Stimulated activated CD4-positive, alpha-beta T cell treated with anti-CD3 and anti-CD28 coated beads, Interleukin-2, amount 100 ng/mL, for 4 hours (primary cell): Measurements from ENCODE around the gene EIF1.
"Not testable (repeated sequence)": the region's sequence is repeated elsewhere in the genome, so short reads cannot be mapped to it uniquely, and the experiment has no call there.

Experiments used
- DNase-seq: peaks from one replicate; pipeline ENCODE4 v3.0.0-alpha.2; 2020; ENCODE audit warnings: low read depth

EIF1 gene

GRCh38 chr17:41678907-41679739 lies 9.6 kb upstream of the EIF1 start:
- peak; percentile 50 for DNase-seq

GRCh38 chr17:41679740-41680425 lies 8.8 kb upstream of the EIF1 start:
- no peak for DNase-seq

DNA sequence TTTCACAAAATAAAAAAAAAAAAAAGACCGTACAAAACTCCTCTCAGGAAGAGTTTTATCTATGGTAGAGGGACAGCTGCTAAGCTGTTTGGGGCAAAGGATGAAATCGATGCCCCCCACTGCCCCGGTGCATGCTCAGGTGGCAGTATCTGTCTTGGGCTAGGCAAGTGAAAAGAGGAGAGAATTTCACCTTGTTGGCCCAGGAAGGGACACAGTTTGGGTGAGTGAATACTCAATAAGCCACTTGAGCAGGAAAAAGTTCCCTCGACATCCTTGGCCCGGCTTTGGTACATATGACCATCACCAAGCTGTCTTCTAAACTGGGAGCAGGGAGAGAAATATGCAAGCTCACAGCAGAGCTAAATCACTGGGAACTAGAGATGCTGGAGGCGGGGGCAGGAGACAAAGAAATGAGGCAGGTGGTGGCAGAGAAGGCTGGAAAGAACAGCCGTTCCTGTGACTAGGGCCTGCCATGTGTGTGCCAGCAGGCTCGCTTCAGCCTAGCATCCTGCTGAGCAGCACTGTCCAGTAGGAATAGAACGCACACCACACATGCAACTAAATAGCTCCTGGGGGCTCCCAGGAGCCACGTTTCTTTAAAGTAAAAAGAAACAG lies 8.2 kb upstream of the EIF1 start:
- DNase-seq, result no peak

DNA sequence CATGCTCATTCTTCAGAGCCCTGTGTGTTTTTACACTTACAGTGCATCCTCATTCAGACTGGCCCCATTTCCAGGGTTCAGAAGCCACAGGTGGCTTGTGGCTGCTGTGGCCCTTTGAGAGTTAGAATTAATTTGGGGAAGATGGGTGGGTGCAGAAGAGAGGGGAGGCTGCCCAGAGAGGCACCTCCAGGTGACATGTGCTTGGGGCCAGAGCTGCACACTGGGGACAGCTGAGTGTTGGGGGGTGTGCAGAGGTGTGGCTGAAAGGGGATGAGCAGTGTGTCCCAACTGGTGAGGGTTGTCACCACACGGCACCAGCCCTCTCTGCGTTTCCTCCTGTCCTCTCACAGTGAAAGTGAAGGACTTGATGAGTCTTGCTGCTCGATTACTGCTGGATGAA lies 6.9 kb upstream of the EIF1 start:
- no peak for DNase-seq

DNA sequence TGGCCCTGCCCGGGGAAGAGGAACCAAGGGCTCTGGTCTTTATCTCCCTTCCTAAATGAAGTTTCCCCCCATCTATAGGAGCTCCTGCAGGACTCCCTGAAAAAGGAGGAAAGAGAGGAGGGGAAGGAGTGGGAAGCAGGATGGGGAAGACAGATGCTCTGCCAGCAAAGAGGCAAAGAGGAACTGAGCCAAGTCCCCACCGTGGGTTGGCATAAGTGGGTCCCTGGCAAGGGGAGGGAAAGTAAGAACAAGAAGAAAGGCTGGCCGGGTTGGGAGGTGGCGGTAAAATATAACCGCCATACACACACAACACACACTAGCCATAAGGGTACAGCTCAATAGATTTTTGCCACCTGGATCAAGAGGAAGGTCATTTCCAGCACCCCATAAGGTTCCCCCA lies 6.1 kb upstream of the EIF1 start:
- DNase-seq, result no peak

GRCh38 chr17:41683441-41684007 lies 5.2 kb upstream of the EIF1 start:
- DNase-seq, result no peak

GRCh38 chr17:41684035-41684434 lies 4.7 kb upstream of the EIF1 start:
- no peak for DNase-seq

DNA sequence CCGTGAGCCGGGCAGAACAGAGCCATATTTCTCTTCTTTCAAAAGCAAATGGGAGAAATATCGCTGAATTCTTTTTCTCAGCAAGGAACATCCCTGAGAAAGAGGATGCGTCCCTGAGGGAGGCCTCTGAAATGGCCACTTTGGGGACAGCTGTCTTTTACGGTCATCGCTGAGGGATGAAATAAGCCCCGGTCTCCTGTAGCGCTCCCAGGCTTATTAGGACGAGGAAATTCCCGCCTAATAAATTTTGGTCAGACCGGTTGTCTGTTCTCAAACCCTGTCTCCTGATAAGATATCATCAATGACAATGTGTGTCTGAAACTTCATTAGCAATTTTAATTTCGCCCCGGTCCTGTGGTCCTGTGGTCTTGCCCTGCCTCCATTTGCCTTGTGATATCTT lies 2.9 kb upstream of the EIF1 start:
- DNase-seq, result not testable (repeated sequence)

GRCh38 chr17:41686281-41686680 lies 2.4 kb upstream of the EIF1 start:
- DNase-seq, result no peak

DNA sequence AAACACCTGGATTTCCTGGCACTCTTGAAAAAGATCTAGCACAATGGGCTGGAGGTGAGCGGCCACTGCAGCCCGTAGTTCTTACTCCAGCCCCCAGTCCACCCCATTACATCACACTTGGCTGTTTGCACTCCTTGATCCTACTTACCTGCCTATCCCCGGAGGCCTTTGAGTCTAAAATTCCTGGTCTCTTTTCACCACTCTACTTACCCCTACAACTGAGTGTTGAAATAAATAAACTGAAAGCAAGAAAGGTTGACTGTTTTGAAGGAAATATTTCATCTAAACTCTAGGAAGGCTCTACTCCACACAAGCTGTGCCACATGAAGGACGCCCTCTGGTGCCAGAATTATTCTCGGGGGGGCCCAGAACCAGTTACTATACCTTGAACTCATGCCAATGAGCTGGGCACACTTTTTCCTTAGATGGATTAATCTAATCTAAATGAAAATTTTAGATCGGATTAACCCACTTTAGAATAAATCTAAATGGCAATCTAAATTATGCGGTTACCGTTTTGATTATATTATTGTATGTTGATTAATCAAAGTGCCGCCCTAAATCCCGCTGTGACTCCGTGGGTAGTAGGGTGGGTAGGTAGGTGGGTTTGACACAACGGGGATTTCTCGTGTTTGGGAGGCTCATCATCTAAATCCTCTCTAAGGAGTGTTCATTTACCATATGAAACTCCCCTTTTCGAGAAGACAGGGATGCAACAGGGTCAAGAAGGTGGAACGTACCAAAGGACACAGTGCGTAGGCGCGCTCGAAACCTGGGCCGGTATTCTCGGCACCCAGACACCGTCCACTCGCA lies 651 bp upstream of the EIF1 start:
- peak; percentile 43 for DNase-seq

DNA sequence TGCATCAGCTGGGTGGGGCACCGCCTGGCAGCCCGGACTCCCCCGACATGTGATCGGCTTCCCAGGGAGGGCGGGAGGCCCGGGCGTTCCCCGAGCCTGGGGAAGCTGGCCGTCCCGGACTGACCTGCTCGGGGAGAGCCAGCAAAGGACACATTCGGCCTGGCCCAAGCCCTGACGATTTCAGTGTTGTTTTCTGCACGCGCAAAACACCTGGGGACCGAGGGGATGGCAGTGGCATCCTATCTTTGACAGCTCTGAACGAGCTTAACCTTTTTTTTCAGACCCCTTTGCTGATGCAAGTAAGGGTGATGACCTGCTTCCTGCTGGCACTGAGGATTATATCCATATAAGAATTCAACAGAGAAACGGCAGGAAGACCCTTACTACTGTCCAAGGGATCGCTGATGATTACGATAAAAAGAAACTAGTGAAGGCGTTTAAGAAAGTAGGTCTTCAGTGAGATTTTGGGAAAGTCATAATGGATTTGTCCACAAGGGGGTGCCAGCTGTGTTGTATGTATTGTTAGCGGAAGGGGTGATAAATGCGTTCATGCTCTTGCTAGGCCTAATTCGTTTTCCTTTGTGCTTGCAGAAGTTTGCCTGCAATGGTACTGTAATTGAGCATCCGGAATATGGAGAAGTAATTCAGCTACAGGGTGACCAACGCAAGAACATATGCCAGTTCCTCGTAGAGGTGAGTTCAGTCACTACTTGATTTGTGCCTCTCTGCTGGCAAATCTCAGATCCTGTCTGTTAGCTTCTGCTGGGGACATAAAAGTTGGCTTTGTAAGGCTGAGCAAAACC lies 1.0 kb downstream of the EIF1 start:
- peak; percentile 53 for DNase-seq

DNA sequence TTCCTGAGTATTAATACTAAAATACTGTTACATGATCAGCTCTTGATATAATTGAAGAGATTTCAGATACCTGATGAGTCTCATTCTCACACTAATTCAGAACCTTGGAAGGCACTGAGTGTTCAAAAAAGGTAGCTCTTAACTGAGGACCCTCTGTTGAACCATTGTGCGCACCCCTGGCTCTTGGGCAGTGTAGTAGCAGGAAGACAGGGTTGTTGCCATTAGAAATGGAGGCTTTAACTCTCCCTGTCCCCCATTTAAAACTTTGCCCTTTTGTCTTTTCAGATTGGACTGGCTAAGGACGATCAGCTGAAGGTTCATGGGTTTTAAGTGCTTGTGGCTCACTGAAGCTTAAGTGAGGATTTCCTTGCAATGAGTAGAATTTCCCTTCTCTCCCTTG lies 1.8 kb downstream of the EIF1 start:
- no peak for DNase-seq

DNA sequence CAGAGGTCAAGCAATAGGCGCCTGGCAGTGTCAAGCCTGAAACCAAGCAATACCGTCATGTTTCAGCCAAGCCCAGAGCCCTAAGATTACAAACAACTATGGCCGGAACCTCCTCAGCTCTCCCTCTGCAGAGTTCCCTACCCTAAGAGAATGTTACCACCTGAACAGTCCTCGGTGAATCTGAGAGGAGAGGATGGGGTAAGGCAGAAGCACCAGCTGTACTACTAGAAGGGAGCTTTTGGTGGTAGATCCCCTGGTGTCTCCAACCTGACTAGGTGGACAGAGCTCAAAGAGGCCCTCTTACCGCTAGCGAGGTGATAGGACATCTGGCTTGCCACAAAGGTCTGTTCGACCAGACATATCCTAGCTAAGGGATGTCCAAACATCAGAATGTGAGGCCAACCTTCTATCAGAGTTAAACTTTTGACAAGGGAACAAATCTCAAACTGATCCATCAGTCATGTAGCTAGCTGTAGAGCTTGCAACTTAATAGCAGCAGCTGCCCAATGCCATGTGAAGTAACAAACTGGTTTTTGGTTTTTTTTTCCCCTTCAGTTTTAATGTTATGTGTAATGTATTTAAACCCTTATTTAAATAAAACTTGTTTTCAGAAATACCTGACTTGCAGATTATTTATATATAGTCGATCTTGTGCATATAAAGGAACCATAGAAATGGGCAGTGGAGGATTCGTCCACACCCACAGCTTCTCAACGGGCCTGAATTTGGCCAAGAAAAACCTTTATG lies 2.5 kb downstream of the EIF1 start:
- no peak for DNase-seq

DNA sequence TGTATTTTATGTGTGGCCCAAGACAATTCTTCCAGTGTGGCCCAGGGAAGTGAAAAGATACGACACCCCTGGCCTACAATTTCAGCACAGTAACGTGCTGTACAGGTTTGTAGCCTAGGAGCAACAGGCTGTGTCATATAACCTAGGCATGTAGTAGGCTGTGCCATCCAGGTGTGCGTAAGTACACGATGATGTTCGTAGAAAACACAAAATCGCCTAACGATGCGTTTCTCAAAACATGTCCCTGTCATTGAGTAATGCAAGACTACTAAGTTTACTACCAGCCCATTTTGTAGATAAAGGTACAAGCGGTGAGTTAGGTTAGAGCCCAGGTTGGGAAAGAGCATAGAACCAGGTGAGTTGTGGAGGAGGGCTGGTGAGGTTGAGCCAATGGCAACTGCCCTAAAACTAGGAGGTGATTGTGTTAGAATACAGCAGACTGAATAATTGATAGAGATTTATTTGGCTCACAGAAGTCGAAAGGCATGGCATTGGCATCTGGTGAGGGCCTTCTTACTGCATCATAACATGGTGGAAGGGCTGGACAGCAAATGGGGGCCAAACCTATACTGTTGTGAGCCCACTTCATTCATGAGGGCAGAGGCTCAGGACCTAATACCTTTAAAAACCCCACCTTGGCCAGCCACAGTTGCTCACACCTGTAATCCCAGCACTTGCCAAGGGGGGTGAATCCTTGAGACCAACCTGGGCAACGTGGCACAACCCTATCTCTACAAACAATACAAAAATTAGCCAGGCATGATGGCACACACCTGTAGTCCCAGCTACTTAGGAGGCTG lies 4.2 kb downstream of the EIF1 start:
- no peak for DNase-seq

- no peak for DNase-seq
Observed at GRCh38 chr17:41695134-41695661, 6.5 kb downstream of the EIF1 start.

- DNase-seq, result peak; percentile 65
Observed at GRCh38 chr17:41695954-41696757, 7.5 kb downstream of the EIF1 start.

GRCh38 chr17:41697122-41697962 lies 8.7 kb downstream of the EIF1 start:
- no peak for DNase-seq
